OCI-LY3 (cell line): ENCODE results near the gene MSMP.

Experiments used
- EZH2phosphoT487 ChIP-seq: fragments of 200-600 bp; shearing (Covaris generic); IDR thresholded peaks from 2 replicates; pipeline ENCODE4 v1.6.1; 2018; ENCODE audit warnings: antibody characterized with exemption, mixed run types, low read depth
- TF ChIP-seq, protein P1 (sequence below): fragments of 200-600, 300-600 bp; sonication (generic); IDR thresholded peaks from 2 replicates; pipeline ENCODE4 v1.5.1; 2014; ENCODE audit warnings: antibody characterized with exemption, low read length, low read depth

- TF ChIP-seq, protein P1, sequence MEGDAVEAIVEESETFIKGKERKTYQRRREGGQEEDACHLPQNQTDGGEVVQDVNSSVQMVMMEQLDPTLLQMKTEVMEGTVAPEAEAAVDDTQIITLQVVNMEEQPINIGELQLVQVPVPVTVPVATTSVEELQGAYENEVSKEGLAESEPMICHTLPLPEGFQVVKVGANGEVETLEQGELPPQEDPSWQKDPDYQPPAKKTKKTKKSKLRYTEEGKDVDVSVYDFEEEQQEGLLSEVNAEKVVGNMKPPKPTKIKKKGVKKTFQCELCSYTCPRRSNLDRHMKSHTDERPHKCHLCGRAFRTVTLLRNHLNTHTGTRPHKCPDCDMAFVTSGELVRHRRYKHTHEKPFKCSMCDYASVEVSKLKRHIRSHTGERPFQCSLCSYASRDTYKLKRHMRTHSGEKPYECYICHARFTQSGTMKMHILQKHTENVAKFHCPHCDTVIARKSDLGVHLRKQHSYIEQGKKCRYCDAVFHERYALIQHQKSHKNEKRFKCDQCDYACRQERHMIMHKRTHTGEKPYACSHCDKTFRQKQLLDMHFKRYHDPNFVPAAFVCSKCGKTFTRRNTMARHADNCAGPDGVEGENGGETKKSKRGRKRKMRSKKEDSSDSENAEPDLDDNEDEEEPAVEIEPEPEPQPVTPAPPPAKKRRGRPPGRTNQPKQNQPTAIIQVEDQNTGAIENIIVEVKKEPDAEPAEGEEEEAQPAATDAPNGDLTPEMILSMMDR = no peak
- TF ChIP-seq EZH2phosphoT487 = no peak
Observed at GRCh38 chr9:35712762-35713400, 41.2 kb downstream of the MSMP start.
